ENCODE results near the gene NBAS.

The NBAS gene

DNA sequence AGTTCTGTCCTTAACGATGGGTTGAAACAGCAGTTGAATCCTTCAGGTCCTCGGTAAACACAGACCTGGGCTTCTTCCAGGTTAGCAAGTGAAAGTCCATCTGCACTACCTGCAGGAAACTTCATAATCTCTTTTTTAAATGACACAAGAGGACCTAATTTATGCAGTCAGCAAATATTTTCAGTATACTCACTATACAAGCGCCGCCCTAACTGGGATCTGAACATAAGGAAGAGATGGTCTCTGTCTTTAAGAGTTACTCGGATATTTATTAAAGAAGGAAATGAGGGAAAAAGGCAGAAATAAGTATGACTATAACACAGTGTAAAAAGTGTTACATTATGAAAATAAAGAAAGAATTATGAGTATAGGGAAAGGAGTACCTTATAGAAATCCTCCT lies 103.3 kb downstream of the NBAS start:
- no peak overlapping the region for H3K4me3 ChIP-seq (ENCODE audit: control insufficient read depth, low read depth, low read length)
- no peak for DNase-seq (ENCODE audit: low read depth)
- TF ChIP-seq, protein P1, sequence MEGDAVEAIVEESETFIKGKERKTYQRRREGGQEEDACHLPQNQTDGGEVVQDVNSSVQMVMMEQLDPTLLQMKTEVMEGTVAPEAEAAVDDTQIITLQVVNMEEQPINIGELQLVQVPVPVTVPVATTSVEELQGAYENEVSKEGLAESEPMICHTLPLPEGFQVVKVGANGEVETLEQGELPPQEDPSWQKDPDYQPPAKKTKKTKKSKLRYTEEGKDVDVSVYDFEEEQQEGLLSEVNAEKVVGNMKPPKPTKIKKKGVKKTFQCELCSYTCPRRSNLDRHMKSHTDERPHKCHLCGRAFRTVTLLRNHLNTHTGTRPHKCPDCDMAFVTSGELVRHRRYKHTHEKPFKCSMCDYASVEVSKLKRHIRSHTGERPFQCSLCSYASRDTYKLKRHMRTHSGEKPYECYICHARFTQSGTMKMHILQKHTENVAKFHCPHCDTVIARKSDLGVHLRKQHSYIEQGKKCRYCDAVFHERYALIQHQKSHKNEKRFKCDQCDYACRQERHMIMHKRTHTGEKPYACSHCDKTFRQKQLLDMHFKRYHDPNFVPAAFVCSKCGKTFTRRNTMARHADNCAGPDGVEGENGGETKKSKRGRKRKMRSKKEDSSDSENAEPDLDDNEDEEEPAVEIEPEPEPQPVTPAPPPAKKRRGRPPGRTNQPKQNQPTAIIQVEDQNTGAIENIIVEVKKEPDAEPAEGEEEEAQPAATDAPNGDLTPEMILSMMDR (IDR thresholded peaks at IDR 0.05; ENCODE audit: control insufficient read depth, insufficient read depth, low read depth, low read length, missing control alignments): no peak

DNA sequence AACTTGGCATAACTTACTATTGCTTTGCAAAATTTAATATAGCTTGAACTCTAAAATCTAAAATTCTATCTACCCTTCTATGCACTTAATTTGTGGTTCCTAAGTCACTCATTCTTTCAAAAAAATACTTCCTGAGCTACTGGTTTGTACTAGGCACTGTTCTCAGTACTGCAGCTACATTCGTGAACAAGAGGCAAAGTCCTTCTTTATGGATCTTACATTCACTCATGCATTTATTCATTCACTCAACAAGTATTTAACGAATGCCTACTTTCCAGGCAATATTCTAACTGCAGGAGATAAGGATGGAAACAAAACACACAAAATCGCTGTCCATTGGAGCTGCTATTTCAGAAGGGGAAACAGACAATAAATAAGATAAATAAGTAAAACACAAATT lies 104.8 kb downstream of the NBAS start:
- H3K4me3 ChIP-seq (ENCODE audit: control insufficient read depth, low read depth, low read length): no peak overlapping the region
- no peak for DNase-seq (ENCODE audit: low read depth)
- TF ChIP-seq, protein P1 (IDR thresholded peaks at IDR 0.05; ENCODE audit: control insufficient read depth, insufficient read depth, low read depth, low read length, missing control alignments): no peak

DNA sequence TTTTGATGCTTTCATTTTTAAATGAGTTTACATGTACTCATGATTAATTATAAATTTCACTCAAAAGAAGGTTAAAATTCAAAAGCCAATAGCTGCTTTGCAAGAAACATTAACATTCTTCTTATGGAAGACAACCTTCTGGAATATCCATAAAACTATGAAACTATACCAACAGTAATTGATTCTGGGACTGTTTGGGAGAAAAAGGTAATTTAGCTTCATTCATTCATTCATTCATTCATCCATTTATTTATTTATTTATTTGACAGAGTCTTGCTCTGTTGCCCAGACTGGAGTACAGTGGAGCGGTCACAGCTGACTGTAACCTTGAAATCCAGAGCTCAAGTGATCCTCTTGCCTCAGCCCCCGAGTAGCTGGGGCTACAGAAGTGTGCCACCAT lies 110.3 kb downstream of the NBAS start:
- DNase-seq (ENCODE audit: low read depth): no peak
- no peak overlapping the region for H3K4me3 ChIP-seq (ENCODE audit: control insufficient read depth, low read depth, low read length)
- TF ChIP-seq, protein P1 (IDR thresholded peaks at IDR 0.05; ENCODE audit: control insufficient read depth, insufficient read depth, low read depth, low read length, missing control alignments): no peak

DNA sequence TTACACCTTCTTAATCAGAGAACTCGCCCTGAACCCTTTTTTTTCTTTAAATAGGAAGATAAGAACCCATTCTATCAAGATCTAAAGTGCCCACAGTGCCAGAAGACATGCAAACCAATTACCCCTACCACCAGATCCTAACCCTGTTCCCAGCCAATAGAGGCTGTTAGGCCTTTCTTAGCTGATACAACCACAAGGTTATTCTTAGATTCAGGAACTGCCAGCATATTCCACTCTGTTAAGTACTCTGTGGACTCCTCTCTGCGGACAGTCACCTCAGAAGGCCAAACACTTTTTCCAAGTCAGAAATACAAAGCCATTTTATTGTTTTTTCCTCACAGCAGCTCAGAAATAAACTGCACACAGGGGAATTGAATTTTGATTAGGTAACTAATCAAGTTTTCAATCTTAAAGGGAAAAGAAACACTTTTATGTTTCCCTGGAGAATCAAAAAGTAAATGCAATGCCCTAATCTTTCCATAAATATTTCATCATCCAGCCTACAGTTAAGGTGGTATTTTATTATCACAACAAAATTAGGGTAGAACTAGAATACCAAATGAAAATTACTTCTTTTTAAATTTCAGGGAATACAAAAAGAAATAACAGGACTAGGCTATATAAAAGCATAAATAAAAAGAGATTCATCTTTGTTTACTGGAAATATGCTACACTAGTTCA lies 111.4 kb downstream of the NBAS start:
- no peak overlapping the region for H3K4me3 ChIP-seq (ENCODE audit: control insufficient read depth, low read depth, low read length)
- TF ChIP-seq, protein P1 (IDR thresholded peaks at IDR 0.05; ENCODE audit: control insufficient read depth, insufficient read depth, low read depth, low read length, missing control alignments): no peak
- DNase-seq (ENCODE audit: low read depth): no peak

DNA sequence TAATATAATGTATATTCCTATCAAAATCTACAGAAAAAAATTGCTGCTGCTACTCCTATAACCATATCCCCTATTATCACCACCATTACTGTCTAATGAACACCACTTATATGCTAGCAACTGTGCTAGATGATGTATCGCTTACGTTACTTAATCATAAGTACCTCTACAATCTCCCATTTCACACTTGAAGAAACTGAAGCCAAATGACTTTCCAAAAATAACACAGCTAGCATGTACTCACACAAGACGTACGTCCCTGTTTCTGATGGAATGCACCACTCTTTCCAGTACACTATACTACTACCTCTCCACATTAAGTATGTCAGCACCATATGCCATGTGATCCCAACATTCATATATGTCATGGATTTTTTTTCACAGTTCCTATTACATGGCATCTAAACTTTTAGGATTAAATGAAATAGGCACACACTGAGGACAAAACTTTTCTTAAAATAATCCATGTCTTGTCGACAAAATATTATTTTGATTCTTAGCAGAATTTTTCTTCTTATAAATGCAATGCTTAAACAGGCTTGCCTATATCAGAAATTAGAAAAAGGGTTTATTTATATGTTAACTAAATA lies 112.8 kb downstream of the NBAS start:
- no peak for DNase-seq (ENCODE audit: low read depth)
- TF ChIP-seq, protein P1 (IDR thresholded peaks at IDR 0.05; ENCODE audit: control insufficient read depth, insufficient read depth, low read depth, low read length, missing control alignments): no peak
- H3K4me3 ChIP-seq (ENCODE audit: control insufficient read depth, low read depth, low read length): no peak overlapping the region

DNA sequence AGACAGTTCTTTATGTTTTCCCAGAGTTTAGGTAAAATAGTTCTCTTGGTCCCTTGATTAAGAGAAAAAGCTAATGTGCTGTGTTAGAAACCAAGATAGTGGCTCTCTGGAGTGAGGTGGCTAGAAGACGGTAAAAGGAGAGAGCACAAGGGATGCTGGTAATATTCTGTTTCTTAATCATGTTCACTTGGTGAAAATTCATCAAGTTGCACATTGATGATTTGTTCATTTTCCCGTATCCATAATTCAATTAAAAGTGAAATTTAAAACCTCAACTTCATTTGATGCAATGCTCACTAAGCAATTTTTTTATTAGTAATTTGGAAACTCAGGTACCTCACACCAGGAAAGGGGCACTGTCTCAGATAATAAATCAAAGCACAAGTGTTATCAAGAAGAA lies 113.8 kb downstream of the NBAS start:
- DNase-seq (ENCODE audit: low read depth): no peak
- TF ChIP-seq, protein P1 (IDR thresholded peaks at IDR 0.05; ENCODE audit: control insufficient read depth, insufficient read depth, low read depth, low read length, missing control alignments): no peak

More for the DNA sequence above, 113.8 kb downstream of the NBAS start:
- no peak overlapping the region for H3K4me3 ChIP-seq (ENCODE audit: control insufficient read depth, low read depth, low read length)

Measured in AG09309 (cell line).